Measurements from ENCODE around the gene RPTN. TPM values are rescaled to one million over a fixed set of nuclear protein-coding genes. Genes with fewer than 3 reads are reported as not detected.

Gene RPTN
- total RNA-seq, 1 experiment from 2014 or later: not detected

- ATAC-seq: 0 out of 2 replicates have a peak, but pooled peaks have one; percentile 6
- RAD21 ChIA-PET (ENCODE audit: low non-redundant PET in 1 of 2, low total read pairs in 2 of 2, uncharacterized antibody in 2 of 2, unreplicated experiment in 2 of 2): no interaction called here
Measured at GRCh38 chr1:152168535-152168868, 9.5 kb upstream of the RPTN start.

GRCh38 chr1:152167835-152168534, 9.0 kb upstream of the RPTN start:
- Histone ChIP-seq H3K27me3 (ENCODE audit: insufficient read depth, low read length) (peaks cover 4% of the 10 kb centered on the region; the same call in 1 of the 2 replicates), H3K9me2 (ENCODE audit: insufficient read depth) (no peaks in the 10 kb centered on the region), H2AFZ (ENCODE audit: low read depth, low read length, poor library complexity, severe bottlenecking) (no peak overlapping the region), H3K4me1 (ENCODE audit: control insufficient read depth in 1 of 2, insufficient read depth in 2 of 2, low read length in 2 of 2) (peaks cover 22 to 37% of the 10 kb centered on the region in 2 experiments), H3K4me2 (ENCODE audit: low read length) (peak overlapping the region; percentile 57), H3K27ac (ENCODE audit: low read depth, low read length) (no peak overlapping the region), H3K79me2 (ENCODE audit: insufficient read depth, low read length) (no peaks in the 10 kb centered on the region), H3K9ac (ENCODE audit: low read length) (no peak overlapping the region), H3K4me3 (replicated peaks in 1 of 2; ENCODE audit: low read depth in 1 of 2, low read length in 2 of 2) (no peak overlapping the region; a peak in 1 of 4 replicates), H3K36me3 (ENCODE audit: control insufficient read depth in 1 of 2, insufficient read depth in 2 of 2, low read length in 2 of 2) (no peaks in the 10 kb centered on the region), H3K9me3 (ENCODE audit: control insufficient read depth in 1 of 2, insufficient read depth in 1 of 2, low read depth in 1 of 2, low read length in 2 of 2) (no peaks in the 10 kb centered on the region), H4K20me1 (ENCODE audit: insufficient read depth) (no peaks in the 10 kb centered on the region)
- BruUV-seq (replicated peaks): no TSS peak
- ChIA-PET POLR2A (interaction anchor here (1.3 kb wide), 1 partner anchor 11 kb away, joined by 3 read pairs; no protein-coding TSS in a partner anchor), RAD21 (ENCODE audit: low non-redundant PET in 1 of 2, low total read pairs in 2 of 2, uncharacterized antibody in 2 of 2, unreplicated experiment in 2 of 2) (no interaction called here), CTCF (interaction anchor here (0.7 to 1.8 kb wide), 2 partner anchors 14 to 290 kb away, joined by 3 to 5 read pairs; no protein-coding TSS in a partner anchor)
- DNase-seq (ENCODE audit: low read depth, low spot score): peak; percentile 78
- intact Hi-C loops (cut with micrococcal nuclease): no loop called here
- ATAC-seq: peak; percentile 89
- TF ChIP-seq CBX3 (IDR thresholded peaks at IDR 0.05; ENCODE audit: low read depth) (peak; percentile 85; the same call in 1 of the 2 replicates), SIN3A (IDR thresholded peaks at IDR 0.05; ENCODE audit: low read depth) (peak; percentile 58), ZNF274 (IDR thresholded peaks at IDR 0.05; ENCODE audit: low read depth, low read length) (no peak), CTCF (IDR thresholded peaks at IDR 0.05 in 2 of 3, conservative IDR thresholded peaks at IDR 0.05 in 1 of 3; ENCODE audit: borderline replicate concordance in 1 of 3, insufficient read depth in 1 of 3, low read depth in 2 of 3, low read length in 2 of 3) (no peak), ZBTB33 (IDR thresholded peaks at IDR 0.05; ENCODE audit: extremely low read depth, insufficient replicate concordance, low read length) (peak; percentile 51), MAX (IDR thresholded peaks at IDR 0.05) (peak; percentile 89), POLR2AphosphoS5 (IDR thresholded peaks at IDR 0.05; ENCODE audit: low read depth, low read length) (peak; percentile 48), EZH2phosphoT487 (IDR thresholded peaks at IDR 0.05; ENCODE audit: borderline replicate concordance) (no peak), EGR1 (IDR thresholded peaks at IDR 0.05; ENCODE audit: low read depth) (no peak), TCF7L2 (IDR thresholded peaks at IDR 0.05; ENCODE audit: borderline replicate concordance, extremely low read depth, insufficient read depth, insufficient read length) (peak; percentile 90), FOSL1 (IDR thresholded peaks at IDR 0.05; ENCODE audit: low read depth) (peak; percentile 86)
- TF ChIP-seq, protein P1, sequence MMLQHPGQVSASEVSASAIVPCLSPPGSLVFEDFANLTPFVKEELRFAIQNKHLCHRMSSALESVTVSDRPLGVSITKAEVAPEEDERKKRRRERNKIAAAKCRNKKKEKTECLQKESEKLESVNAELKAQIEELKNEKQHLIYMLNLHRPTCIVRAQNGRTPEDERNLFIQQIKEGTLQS (IDR thresholded peaks at IDR 0.05): peak; percentile 73

More at GRCh38 chr1:152168535-152168868, 9.5 kb upstream of the RPTN start:
- Histone ChIP-seq H3K9me2 (ENCODE audit: insufficient read depth) (no peaks in the 10 kb centered on the region), H4K20me1 (ENCODE audit: insufficient read depth) (no peaks in the 10 kb centered on the region), H2AFZ (ENCODE audit: low read depth, low read length, poor library complexity, severe bottlenecking) (no peak overlapping the region), H3K36me3 (ENCODE audit: control insufficient read depth in 1 of 2, insufficient read depth in 2 of 2, low read length in 2 of 2) (no peaks in the 10 kb centered on the region), H3K4me2 (ENCODE audit: low read length) (peak overlapping the region; percentile 57), H3K4me3 (replicated peaks in 1 of 2; ENCODE audit: low read depth in 1 of 2, low read length in 2 of 2) (no peak overlapping the region), H3K4me1 (ENCODE audit: control insufficient read depth in 1 of 2, insufficient read depth in 2 of 2, low read length in 2 of 2) (peaks cover 22 to 34% of the 10 kb centered on the region in 2 experiments), H3K79me2 (ENCODE audit: insufficient read depth, low read length) (no peaks in the 10 kb centered on the region), H3K9ac (ENCODE audit: low read length) (no peak overlapping the region), H3K27ac (ENCODE audit: low read depth, low read length) (no peak overlapping the region), H3K9me3 (ENCODE audit: control insufficient read depth in 1 of 2, insufficient read depth in 1 of 2, low read depth in 1 of 2, low read length in 2 of 2) (no peaks in the 10 kb centered on the region), H3K27me3 (ENCODE audit: insufficient read depth, low read length) (peaks cover 4% of the 10 kb centered on the region; the same call in 1 of the 2 replicates)
- no peak for DNase-seq (ENCODE audit: low read depth, low spot score)
- BruUV-seq (replicated peaks): no TSS peak
- intact Hi-C loops (cut with micrococcal nuclease): no loop called here
- CTCF ChIA-PET: interaction anchor here (0.7 to 1.8 kb wide), 2 partner anchors 14 to 290 kb away, joined by 3 to 5 read pairs; no protein-coding TSS in a partner anchor
- POLR2A ChIA-PET: interaction anchor here (1.3 kb wide), 1 partner anchor 10 kb away, joined by 3 read pairs; no protein-coding TSS in a partner anchor
- TF ChIP-seq RAD21 (IDR thresholded peaks at IDR 0.05; ENCODE audit: low read depth) (no peak), MAX (IDR thresholded peaks at IDR 0.05) (no peak)
